HEK293 (cell line): ENCODE measurements around the gene EVA1C.
"Not testable (repeated sequence)": the region's sequence is repeated elsewhere in the genome, so short reads cannot be mapped to it uniquely, and the experiment has no call there.

Source experiments
- CTCF ChIA-PET: fragments of 350-600 bp; formaldehyde crosslinking; extraction: SDS; loops from one replicate; lab custom pipeline; 2021; ENCODE audit warnings: antibody characterized with exemption; lab: Yijun Ruan, JAX
- POLR2A ChIA-PET: fragments of 300-600 bp; formaldehyde crosslinking; extraction: SDS; loops from one replicate; lab custom pipeline; 2020; ENCODE audit warnings: antibody characterized with exemption, inconsistent platforms; lab: Yijun Ruan, JAX
- H3K27ac ChIP-seq: fragments of 200-500 bp; sonication (Bioruptor generic); 2 replicates; pipeline ENCODE4 v1.5.1; 2014; ENCODE audit warnings: low read depth, low read length, control low read depth, inconsistent platforms; ENCODE audit errors: extremely low read depth
- H3K36me3 ChIP-seq, 2 experiments: fragments of 200-500 bp in 1 of 2; sonication (Bioruptor generic) in 1 of 2; 1 replicate in 1 of 2; 2 replicates in 1 of 2; pipeline ENCODE4 v1.5.1; 2014 to 2017; ENCODE audit warnings: inconsistent platforms in 2 of 2, low read length in 2 of 2; ENCODE audit not compliant: control insufficient read depth in 2 of 2, insufficient read depth in 1 of 2
- H3K4me1 ChIP-seq: fragments of 200-500 bp; sonication (Bioruptor generic); 2 replicates; pipeline ENCODE4 v1.5.1; 2014; ENCODE audit warnings: mild to moderate bottlenecking, low read length, inconsistent platforms; ENCODE audit not compliant: control insufficient read depth, insufficient read depth
- H3K4me3 ChIP-seq: 2 replicates; pipeline ENCODE4 v1.5.1; 2011; ENCODE audit warnings: low read depth, mild to moderate bottlenecking, control low read depth, low read length, moderate library complexity
- H3K9me3 ChIP-seq: fragments of 200-500 bp; sonication (Bioruptor generic); 2 replicates; pipeline ENCODE4 v1.5.1; 2014; ENCODE audit warnings: low read depth, low read length, inconsistent platforms; ENCODE audit not compliant: control insufficient read depth, insufficient read depth
- EGR2 ChIP-seq: fragments of 450-650 bp; formaldehyde crosslinking; IDR thresholded peaks from 2 replicates; pipeline ENCODE4 v1.5.1; 2016; ENCODE audit warnings: low read depth, missing biosample characterization, missing genetic modification characterization
- HOXC10 ChIP-seq: sonication (generic); formaldehyde crosslinking; IDR thresholded peaks from 2 replicates; pipeline ENCODE4 v1.8.1; 2023; ENCODE audit warnings: mild to moderate bottlenecking, missing genetic modification reagents
- INSM2 ChIP-seq: fragments of 450-650 bp; formaldehyde crosslinking; IDR thresholded peaks from 2 replicates; pipeline ENCODE4 v1.5.1; 2016; ENCODE audit warnings: missing biosample characterization, missing genetic modification characterization
- REPIN1 ChIP-seq: fragments of 450-650 bp; formaldehyde crosslinking; IDR thresholded peaks from 2 replicates; pipeline ENCODE4 v1.5.1; 2017; ENCODE audit warnings: missing biosample characterization, missing genetic modification characterization, low read depth
- ZBTB11 ChIP-seq: fragments of 450-650 bp; formaldehyde crosslinking; conservative IDR thresholded peaks from 2 replicates; pipeline ENCODE4 v1.5.1; 2016; ENCODE audit warnings: low read depth, missing biosample characterization, missing genetic modification characterization
- ZNF175 ChIP-seq: fragments of 450-650 bp; formaldehyde crosslinking; IDR thresholded peaks from 2 replicates; pipeline ENCODE4 v1.5.1; 2016; ENCODE audit warnings: missing biosample characterization, missing genetic modification characterization
- ZNF248 ChIP-seq: fragments of 450-650 bp; formaldehyde crosslinking; IDR thresholded peaks from 2 replicates; pipeline ENCODE4 v1.5.1; 2017; ENCODE audit warnings: missing biosample characterization, missing genetic modification characterization
- ZNF311 ChIP-seq: fragments of 450-650 bp; formaldehyde crosslinking; IDR thresholded peaks from 2 replicates; pipeline ENCODE4 v1.5.1; 2017; ENCODE audit warnings: missing biosample characterization, missing genetic modification characterization, borderline replicate concordance
- ZNF341 ChIP-seq: fragments of 450-650 bp; formaldehyde crosslinking; IDR thresholded peaks from 2 replicates; pipeline ENCODE4; 2016; ENCODE audit warnings: low read depth, missing biosample characterization, missing genetic modification characterization
- ZNF391 ChIP-seq: fragments of 450-650 bp; formaldehyde crosslinking; IDR thresholded peaks from 2 replicates; pipeline ENCODE4 v1.5.1; 2016; ENCODE audit warnings: low read depth, missing biosample characterization, missing genetic modification characterization, borderline replicate concordance
- ZNF48 ChIP-seq: fragments of 450-650 bp; formaldehyde crosslinking; IDR thresholded peaks from 2 replicates; pipeline ENCODE4 v1.5.1; 2016; ENCODE audit warnings: missing biosample characterization, missing genetic modification characterization
- ZNF488 ChIP-seq: fragments of 450-650 bp; formaldehyde crosslinking; IDR thresholded peaks from 2 replicates; pipeline ENCODE4 v1.5.1; 2016; ENCODE audit warnings: missing biosample characterization, missing genetic modification characterization
- ZNF629 ChIP-seq: fragments of 450-650 bp; formaldehyde crosslinking; IDR thresholded peaks from 2 replicates; pipeline ENCODE4 v1.5.1; 2017; ENCODE audit warnings: missing biosample characterization, missing genetic modification characterization
- ZNF639 ChIP-seq: fragments of 450-650 bp; formaldehyde crosslinking; IDR thresholded peaks from 2 replicates; pipeline ENCODE4 v1.5.1; 2016; ENCODE audit warnings: missing biosample characterization, missing genetic modification characterization
- ZNF658 ChIP-seq: fragments of 450-650 bp; formaldehyde crosslinking; IDR thresholded peaks from 2 replicates; pipeline ENCODE4; 2016; ENCODE audit warnings: missing biosample characterization, missing genetic modification characterization
- ZNF670 ChIP-seq: fragments of 450-650 bp; formaldehyde crosslinking; IDR thresholded peaks from 2 replicates; pipeline ENCODE4 v1.5.1; 2016; ENCODE audit warnings: missing biosample characterization, missing genetic modification characterization, low read depth
- ZSCAN5A ChIP-seq: fragments of 450-650 bp; formaldehyde crosslinking; IDR thresholded peaks from 2 replicates; pipeline ENCODE4 v1.5.1; 2016; ENCODE audit warnings: missing biosample characterization, missing genetic modification characterization

The EVA1C gene

GRCh38 chr21:32507342-32507919 lies 94.9 kb downstream of the EVA1C start (continued):
- TF ChIP-seq ZNF175 (no peak), ZSCAN5A (0 out of 2 replicates have a peak, but pooled peaks have one; percentile 39), ZNF629 (tag by site-specific recombination) (no peak), ZNF248 (tag by site-specific recombination) (no peak), ZNF488 (tag by site-specific recombination) (0 out of 2 replicates have a peak, but pooled peaks have one; percentile 15), ZNF48 (tag by site-specific recombination) (peak; percentile 71), ZNF658 (tag by site-specific recombination) (no peak)
- TF ChIP-seq, all 188 proteins: peak for 6

- CTCF ChIA-PET, H3K4me3 ChIP-seq, H3K4me1 ChIP-seq, H3K9me3 ChIP-seq, H3K27ac ChIP-seq, H3K36me3 ChIP-seq, POLR2A ChIA-PET: not testable (repeated sequence)
These were observed 95.5 kb downstream of the EVA1C start for GRCh38 chr21:32508036-32508435.

- ChIA-PET POLR2A (no interaction called here), CTCF (no interaction called here)
- no peaks in the 10 kb centered on the region for H3K36me3 ChIP-seq
These were observed 96.1 kb downstream of the EVA1C start for GRCh38 chr21:32508558-32508957.

GRCh38 chr21:32508975-32509374 lies 96.5 kb downstream of the EVA1C start:
- H3K9me3 ChIP-seq, POLR2A ChIA-PET, H3K36me3 ChIP-seq, H3K4me1 ChIP-seq, H3K4me3 ChIP-seq, CTCF ChIA-PET, H3K27ac ChIP-seq: not testable (repeated sequence)

More at GRCh38 chr21:32508558-32508957, 96.1 kb downstream of the EVA1C start:
- no peak for TF ChIP-seq REPIN1 (tag by site-specific recombination)
- TF ChIP-seq ZNF639 (tag by site-specific recombination) = no peak
- TF ChIP-seq ZBTB11 (tag by site-specific recombination) = no peak
- no peak for TF ChIP-seq ZNF311 (tag by site-specific recombination)
- no peak for TF ChIP-seq ZNF670 (tag by site-specific recombination)
- TF ChIP-seq ZNF341 (tag by site-specific recombination) = no peak
- no peak for TF ChIP-seq HOXC10 (CRISPR knock-in tag)
- TF ChIP-seq INSM2 = no peak
- no peak for TF ChIP-seq EGR2 (tag by site-specific recombination)
- no peak for TF ChIP-seq ZNF391 (tag by site-specific recombination)
- Histone ChIP-seq H3K4me1 (no peaks in the 10 kb centered on the region), H3K4me3 (no peak overlapping the region), H3K9me3 (no peaks in the 10 kb centered on the region), H3K27ac (no peak overlapping the region)
